Central memory CD4-positive, alpha-beta T cell (primary cell): ENCODE data around the gene FADS6.

Experiments
- DNase-seq: peaks from one replicate; pipeline ENCODE4 v3.0.0; 2022

Gene FADS6

GRCh38 chr17:74851612-74852236 is 41.7 kb downstream of the FADS6 start:
- no peak for DNase-seq

- DNase-seq: no peak
Measured at GRCh38 chr17:74850914-74851313, 42.5 kb downstream of the FADS6 start.

DNA sequence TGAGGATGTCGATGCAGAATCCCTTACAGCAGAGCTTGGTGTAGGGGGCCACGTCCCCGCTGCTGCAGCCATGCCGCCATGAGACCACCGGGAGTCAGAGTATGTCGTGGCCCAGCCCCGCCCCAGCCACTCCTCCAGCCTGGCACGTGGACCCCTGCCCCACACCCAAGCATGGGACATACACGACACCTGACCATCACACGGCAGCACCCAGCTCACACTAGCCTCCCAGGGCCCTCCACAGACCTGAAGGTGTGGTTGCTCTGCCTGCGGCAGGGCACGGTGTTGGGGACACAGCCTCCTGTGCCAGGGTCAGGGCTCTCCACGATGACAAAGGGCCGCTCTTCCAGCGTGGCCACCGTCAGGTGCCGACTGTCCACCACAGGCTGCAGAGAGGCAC is 43.1 kb downstream of the FADS6 start:
- DNase-seq: no peak

DNA sequence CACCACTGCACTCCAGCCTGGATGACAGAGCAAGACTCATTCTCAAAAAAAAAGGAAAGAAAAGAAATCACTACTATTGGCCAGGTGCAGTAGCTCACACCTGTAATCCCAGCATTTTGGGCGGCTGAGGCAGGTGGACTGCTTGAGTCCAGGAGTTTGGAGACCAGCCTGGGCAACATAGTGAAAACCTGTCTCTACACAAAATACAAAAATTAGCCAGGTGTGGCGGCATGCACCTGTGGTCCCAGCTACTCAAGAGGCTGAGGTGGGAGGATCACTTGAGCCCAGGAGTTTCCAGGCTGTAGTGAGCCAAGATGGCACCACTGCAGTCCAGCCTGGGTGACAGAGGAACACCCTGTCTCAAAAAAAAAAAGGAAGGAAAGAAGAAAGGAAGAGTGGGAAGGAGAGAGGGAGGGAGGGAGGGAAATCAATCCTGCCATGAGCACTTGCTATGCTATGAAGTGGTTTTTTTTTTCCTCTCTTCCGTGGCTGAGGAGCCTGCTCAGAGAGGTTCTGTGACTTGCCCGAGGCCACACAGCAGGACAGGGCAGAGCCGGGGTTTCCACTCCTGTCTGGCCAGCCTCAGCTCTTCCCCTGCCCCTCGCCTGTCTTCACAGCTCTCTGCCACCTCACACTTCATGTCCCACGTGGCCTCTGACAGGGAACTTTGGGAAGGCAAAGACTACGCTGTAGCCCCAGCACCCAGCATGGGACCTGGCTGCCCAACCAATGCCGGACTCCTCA is 44.6 kb downstream of the FADS6 start:
- DNase-seq: no peak

GRCh38 chr17:74846621-74847020 is 46.8 kb downstream of the FADS6 start:
- no peak for DNase-seq

GRCh38 chr17:74843352-74843627 is 50.1 kb downstream of the FADS6 start:
- no peak for DNase-seq

- DNase-seq: no peak
Measured at GRCh38 chr17:74842599-74843351, 50.7 kb downstream of the FADS6 start.

- DNase-seq: no peak
Measured at GRCh38 chr17:74842146-74842598, 51.3 kb downstream of the FADS6 start.

- DNase-seq: no peak
Measured at GRCh38 chr17:74840989-74841666, 52.3 kb downstream of the FADS6 start.

- DNase-seq: no peak
Measured at GRCh38 chr17:74839990-74840852, 53.2 kb downstream of the FADS6 start.

DNA sequence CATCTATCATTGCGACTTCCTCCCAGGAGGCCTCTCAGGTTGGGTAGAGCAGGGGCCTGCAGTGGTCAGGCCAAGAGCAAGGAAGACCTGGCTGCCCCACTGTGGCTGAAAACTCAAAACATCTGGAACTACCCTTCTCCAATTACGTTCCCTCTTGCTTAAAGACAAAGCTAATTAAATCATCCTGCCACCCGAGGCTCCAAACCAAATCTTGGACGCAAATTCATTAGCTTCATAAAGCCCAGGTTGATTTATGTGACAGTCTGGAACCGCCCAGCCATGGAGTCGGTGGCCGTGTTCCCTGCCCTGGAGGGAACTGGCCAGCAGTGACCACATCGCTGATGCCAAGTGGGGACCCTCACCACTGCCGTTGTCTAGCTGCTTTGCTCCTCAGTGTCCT is 55.2 kb downstream of the FADS6 start:
- no peak for DNase-seq

DNA sequence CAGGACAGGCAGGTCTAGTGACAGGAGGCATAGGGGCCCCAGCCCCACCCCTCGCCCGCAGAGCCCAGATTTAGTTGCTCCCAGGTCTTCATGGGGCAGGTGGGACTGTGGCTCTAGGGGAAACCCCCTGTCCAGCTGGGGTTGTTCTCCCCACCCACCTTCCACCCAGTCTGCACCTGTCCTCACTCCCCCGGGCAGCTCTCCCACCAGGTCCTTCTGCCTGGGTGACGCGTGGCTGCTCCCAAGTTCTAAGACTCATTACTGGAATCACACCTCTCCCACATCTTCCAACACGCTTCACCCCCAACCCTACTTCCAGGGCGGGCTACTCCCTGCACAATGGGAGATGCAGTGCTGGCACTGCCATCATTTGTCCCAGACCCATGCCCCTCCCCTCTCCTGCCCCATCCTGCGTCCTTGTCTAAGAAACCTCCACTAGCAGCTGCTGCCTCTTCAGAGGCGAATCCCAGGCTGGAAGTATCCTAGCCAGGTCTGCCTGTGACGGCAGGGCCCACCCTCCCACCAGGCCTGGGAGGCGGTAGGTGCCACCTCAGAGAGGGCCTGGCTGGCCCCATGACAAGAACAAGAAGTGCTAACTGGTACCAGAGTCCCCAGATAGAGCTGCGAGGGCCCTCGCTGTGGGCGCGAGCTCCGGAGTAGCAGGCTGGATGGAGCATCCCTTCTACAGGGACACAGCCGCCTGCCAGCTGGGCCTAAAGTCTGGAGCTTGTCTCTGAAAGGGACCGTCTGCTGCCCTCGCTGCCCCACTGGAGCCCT is 56.6 kb downstream of the FADS6 start:
- no peak for DNase-seq

DNA sequence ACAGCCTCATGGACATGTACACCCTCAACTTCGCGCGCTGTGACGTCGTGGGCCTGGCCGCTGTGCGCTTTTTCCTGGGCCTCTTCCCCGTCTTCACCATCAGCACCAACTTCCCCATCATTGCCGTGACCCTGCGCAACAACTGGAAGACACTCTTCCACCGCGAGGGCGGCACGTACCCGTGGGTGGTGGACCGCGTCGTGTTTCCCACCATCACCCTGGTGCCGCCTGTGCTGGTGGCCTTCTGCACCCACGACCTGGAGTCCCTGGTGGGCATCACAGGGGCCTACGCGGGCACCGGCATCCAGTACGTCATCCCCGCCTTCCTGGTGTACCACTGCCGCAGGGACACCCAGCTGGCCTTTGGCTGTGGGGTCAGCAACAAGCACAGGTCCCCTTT is 57.2 kb downstream of the FADS6 start:
- no peak for DNase-seq

DNA sequence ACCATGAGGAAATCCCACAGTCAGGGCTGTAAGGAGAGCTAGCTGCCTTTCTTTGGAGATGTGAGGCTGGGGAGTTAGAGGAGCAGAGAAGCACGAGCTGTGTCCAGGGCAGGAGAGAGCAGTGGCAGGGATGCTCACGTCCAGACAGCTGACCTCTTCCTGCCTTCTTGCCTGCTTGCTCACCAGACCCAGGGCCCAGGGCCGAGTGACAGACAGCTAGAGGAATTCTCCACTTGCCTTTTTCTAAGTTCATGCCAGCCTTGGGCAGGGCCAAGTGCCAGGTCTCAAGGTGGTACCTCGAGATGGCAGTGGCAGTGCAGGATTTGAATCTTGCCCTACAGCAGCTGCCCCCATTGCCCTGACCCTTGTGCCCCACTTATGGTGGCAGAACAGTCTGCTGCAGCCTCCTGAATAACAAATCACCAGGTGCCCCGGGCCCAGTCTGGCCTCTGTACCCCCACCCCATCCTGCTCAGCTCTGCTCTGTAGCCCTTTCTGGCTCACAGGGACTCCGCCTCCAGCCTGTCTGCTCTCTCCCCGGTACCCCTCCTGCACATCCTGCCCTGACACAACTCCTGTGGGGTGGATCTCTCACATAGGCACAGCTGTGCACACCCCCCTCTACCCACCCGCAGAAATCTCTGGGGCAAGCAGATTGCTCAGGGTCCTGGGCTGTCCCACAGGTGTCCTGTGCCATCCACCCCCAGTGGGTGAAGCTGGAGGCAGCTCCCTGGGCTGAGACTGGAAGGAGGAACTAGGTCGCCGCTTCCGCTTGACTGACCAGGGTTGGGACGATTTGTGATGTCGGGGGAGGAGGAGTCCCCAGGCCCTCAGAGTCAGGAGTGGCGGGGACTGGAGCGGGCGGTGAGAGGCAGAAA is 59.7 kb downstream of the FADS6 start:
- no peak for DNase-seq

GRCh38 chr17:74832421-74832820 is 61.0 kb downstream of the FADS6 start:
- DNase-seq: no peak

DNA sequence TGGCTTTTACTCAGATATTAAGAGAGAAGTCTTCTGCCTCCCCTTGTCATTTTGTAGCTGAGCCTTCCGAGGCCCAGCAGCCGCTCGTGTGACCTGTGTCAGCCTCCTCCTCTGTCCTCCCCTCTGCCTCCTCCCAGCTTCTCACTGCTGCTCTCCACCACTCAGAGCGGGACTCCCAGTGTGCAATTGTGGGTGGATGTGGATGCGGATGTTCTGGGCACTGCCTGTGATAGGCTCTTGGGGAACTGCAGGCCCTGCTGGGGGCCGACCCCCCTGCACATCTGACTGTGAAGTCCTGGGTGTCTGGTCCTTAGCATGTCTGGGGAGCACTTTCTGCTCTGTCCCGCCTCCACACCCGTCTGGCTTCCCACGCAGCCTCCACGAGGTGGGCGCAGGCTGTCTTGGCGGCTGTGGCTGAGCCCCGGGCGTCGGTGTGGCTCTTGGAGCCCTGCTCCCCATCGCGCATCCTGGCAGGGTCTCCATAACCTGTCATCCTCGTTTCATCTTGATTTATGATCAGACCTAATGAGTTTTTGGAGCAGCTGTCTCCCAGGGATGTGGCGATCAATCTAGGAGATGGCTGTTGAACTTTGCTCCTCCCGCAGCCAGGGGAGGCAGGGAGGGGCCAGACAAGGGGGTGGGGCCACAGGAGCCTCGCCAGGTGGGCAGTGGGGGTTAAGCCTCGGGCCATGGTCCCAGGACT is 61.8 kb downstream of the FADS6 start:
- no peak for DNase-seq

DNA sequence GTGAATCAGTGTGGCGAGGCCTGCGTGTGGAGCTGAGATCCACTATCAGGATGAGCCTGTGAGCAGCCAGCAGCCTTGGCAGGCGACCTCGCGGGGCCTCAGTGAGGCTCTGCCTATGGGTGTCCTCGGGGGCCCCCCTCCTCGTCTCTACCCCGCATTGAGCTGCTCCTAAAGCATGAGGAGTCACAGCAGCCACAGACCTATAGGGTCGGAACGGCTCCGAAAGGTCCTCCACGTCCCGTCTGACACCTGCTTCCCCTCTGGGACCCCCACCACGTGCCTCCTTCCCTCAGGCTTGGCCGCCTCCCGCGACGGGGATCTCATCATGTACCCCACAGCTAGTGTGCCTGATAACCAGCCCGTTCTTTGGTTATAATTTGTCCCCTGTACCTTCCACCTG is 62.6 kb downstream of the FADS6 start:
- DNase-seq: no peak

- DNase-seq: no peak
Measured at GRCh38 chr17:74827800-74828199, 65.6 kb downstream of the FADS6 start.
